Measurements from ENCODE around the gene ABHD16B. TPM values are rescaled to one million over a fixed set of nuclear protein-coding genes. Genes with fewer than 3 reads are reported as not detected.

Gene ABHD16B
- total RNA-seq (2022) (0.24 TPM in 1 of 2 replicates, not detected in the other), Bru-seq, nascent RNA (not detected), BruChase-seq, experiment 1, labeled RNA remaining after a 6-hour chase (not detected), BruChase-seq, experiment 2, labeled RNA remaining after a 2-hour chase (not detected)
- long read RNA-seq, result 0 reads

DNA sequence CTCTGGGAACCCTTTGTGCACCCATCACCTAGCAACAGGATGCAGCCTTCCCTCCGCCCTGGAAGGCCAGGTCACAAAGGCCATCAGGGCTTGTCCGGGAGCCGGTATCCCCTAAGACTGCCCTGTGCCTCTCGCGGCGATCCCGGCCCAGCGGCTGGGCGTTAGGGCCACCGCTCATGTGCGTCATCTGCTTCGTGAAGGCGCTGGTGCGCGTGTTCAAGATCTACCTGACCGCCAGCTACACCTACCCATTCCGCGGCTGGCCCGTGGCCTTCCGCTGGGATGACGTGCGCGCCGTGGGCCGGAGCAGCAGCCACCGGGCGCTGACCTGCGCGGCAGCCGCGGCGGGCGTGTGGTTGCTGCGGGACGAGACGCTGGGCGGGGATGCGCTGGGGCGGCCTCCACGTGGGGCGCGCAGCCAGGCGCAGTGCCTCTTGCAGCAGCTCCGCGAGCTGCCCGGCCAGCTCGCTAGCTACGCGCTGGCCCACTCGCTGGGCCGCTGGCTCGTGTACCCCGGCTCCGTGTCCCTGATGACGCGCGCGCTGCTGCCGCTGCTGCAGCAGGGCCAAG is at the start of gene ABHD16B:
ABHD16B (plus strand) TSS at position 134 of the 570 bp plus-strand sequence; CDS start at position 177, 43 bp downstream.
- H3K27ac Mint-ChIP-seq (ENCODE audit: unreplicated experiment), result peak within 1 kb of the TSS; percentile 29
- no TSS peak for BruUV-seq (replicated peaks)
- H3K27me3 Mint-ChIP-seq (ENCODE audit: unreplicated experiment), result peaks cover 24% of the 10 kb centered on the region
- CTCF ChIA-PET, result no interaction called here
- TF ChIP-seq, protein P1, sequence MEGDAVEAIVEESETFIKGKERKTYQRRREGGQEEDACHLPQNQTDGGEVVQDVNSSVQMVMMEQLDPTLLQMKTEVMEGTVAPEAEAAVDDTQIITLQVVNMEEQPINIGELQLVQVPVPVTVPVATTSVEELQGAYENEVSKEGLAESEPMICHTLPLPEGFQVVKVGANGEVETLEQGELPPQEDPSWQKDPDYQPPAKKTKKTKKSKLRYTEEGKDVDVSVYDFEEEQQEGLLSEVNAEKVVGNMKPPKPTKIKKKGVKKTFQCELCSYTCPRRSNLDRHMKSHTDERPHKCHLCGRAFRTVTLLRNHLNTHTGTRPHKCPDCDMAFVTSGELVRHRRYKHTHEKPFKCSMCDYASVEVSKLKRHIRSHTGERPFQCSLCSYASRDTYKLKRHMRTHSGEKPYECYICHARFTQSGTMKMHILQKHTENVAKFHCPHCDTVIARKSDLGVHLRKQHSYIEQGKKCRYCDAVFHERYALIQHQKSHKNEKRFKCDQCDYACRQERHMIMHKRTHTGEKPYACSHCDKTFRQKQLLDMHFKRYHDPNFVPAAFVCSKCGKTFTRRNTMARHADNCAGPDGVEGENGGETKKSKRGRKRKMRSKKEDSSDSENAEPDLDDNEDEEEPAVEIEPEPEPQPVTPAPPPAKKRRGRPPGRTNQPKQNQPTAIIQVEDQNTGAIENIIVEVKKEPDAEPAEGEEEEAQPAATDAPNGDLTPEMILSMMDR (IDR thresholded peaks at IDR 0.05; ENCODE audit: unreplicated experiment), result no peak
- no peak within 1 kb of the TSS for H3K4me3 Mint-ChIP-seq (ENCODE audit: low read depth, unreplicated experiment)
- DNase-seq, result no peak
- H3K4me1 Mint-ChIP-seq (ENCODE audit: low read depth, unreplicated experiment), result peaks cover 46% of the 10 kb centered on the region
- no peaks in the 10 kb centered on the region for H3K9me3 Mint-ChIP-seq (ENCODE audit: low read depth, unreplicated experiment)
- H3K36me3 Mint-ChIP-seq (ENCODE audit: insufficient read depth, unreplicated experiment), result peaks cover 92% of the 10 kb centered on the region
- intact Hi-C loops (cut with micrococcal nuclease; ENCODE audit: unreplicated experiment), result loop anchor here (10.0 kb wide), 1 partner anchor 147 kb away; no protein-coding TSS in a partner anchor

DNA sequence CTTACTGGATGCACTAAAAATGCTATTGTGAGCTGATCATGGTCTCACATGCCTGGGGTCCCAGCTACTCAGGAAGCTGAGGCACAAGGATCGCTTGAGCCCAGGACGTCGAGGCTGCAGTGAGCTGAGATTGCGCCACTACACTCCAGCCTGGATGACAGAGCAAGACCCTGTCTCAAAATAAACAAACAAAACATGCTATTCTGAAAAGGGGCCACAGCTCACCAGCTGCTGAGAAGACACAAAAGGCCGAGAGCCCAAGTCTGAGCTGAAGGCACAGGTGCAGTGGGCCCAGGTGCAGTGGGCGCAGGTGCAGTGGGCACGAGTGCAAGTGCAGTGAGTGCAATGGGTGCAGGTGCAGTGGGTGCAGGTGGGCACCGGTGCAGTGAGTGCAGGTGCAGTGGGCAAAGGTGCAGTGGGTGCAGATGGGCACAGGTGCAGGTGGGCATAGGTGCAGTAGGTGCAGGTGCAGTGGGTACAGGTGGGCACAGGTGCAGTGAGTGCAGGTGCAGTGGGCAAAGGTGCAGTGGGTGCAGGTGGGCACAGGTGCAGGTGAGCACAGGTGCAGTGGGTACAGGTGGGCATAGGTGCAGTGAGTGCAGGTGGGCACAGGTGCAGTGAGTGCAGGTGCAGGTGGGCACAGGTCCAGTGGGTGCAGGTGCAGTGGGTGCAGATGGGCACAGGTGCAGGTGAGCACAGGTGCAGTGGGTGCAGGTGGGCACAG is 46.2 kb upstream of the ABHD16B start:
- no peak overlapping the region for H3K4me3 Mint-ChIP-seq (ENCODE audit: low read depth, unreplicated experiment)
- H3K27me3 Mint-ChIP-seq (ENCODE audit: unreplicated experiment), result peaks cover 17% of the 10 kb centered on the region
- intact Hi-C loops (cut with micrococcal nuclease; ENCODE audit: unreplicated experiment), result no loop called here
- no peak for DNase-seq
- no peaks in the 10 kb centered on the region for H3K4me1 Mint-ChIP-seq (ENCODE audit: low read depth, unreplicated experiment)
- BruUV-seq (replicated peaks), result no TSS peak
- no peaks in the 10 kb centered on the region for H3K36me3 Mint-ChIP-seq (ENCODE audit: insufficient read depth, unreplicated experiment)
- TF ChIP-seq, protein P1 (IDR thresholded peaks at IDR 0.05; ENCODE audit: unreplicated experiment), result no peak
- CTCF ChIA-PET, result no interaction called here
- no peaks in the 10 kb centered on the region for H3K9me3 Mint-ChIP-seq (ENCODE audit: low read depth, unreplicated experiment)
- H3K27ac Mint-ChIP-seq (ENCODE audit: unreplicated experiment), result no peak overlapping the region

DNA sequence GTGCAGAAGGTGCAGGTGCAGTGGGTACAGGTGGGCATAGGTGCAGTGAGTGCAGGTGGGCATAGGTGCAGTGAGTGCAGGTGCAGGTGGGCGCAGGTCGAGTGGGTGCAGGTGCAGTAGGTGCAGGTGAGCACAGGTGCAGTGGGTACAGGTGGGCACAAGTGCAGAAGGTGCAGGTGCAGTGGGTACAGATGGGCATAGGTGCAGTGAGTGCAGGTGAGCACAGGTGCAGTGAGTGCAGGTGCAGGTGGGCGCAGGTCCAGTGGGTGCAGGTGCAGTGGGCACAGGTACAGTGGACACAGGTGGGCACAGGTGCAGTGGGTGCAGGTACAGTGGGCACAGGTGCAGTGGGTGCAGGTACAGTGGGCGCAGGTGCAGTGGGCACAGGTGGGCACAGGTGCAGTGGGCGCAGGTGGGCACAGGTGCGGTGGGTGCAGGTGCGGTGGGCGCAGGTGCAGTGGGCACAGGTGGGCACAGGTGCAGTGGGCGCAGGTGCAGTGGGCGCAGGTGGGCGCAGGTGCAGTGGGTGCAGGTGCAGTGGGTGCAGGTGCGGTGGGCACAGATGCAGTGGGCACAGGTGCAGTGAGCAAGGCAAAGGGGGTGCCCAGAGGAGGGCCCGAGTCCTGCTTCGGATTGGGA is 45.6 kb upstream of the ABHD16B start:
- intact Hi-C loops (cut with micrococcal nuclease; ENCODE audit: unreplicated experiment), result no loop called here
- CTCF ChIA-PET, result no interaction called here
- Mint-ChIP-seq H3K4me1 (ENCODE audit: low read depth, unreplicated experiment) (no peaks in the 10 kb centered on the region), H3K27ac (ENCODE audit: unreplicated experiment) (no peak overlapping the region), H3K27me3 (ENCODE audit: unreplicated experiment) (peaks cover 19% of the 10 kb centered on the region), H3K36me3 (ENCODE audit: insufficient read depth, unreplicated experiment) (no peaks in the 10 kb centered on the region), H3K9me3 (ENCODE audit: low read depth, unreplicated experiment) (no peaks in the 10 kb centered on the region), H3K4me3 (ENCODE audit: low read depth, unreplicated experiment) (no peak overlapping the region)
- DNase-seq, result no peak
- no TSS peak for BruUV-seq (replicated peaks)
- TF ChIP-seq, protein P1 (IDR thresholded peaks at IDR 0.05; ENCODE audit: unreplicated experiment), result no peak

DNA sequence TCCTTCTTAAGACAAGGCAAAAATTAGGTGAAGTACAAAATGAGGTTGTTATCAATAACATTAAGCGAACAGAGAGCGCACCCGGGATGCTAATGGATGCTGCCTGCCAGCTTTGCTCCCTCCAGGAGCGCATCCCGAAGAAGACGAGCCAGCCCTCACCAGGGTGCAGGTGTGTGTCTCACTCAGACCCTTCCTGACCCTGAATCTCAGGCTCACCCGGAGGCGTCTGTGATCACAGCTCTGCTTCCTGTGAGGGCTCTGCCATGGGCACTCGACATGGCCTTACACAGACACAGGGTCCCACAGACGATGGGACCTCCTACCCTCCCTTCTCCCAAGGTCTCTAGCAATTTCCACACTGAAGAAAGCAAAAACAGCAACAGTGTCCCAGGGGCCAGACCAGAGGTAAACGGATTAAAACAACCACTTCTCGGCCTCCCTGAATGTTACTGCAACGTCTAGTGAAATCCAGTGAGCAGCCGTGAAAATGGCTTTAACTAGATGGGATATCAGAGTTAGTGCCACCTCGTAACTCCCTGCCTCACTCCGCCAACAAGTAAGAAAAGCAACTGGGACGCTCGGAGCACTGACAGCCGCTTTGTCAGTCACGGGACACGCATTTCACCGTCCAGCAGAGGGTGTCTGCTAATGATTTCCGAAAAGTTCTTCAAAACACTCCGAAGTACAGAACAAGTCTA is 41.9 kb upstream of the ABHD16B start:
- Mint-ChIP-seq H3K9me3 (ENCODE audit: low read depth, unreplicated experiment) (no peaks in the 10 kb centered on the region), H3K36me3 (ENCODE audit: insufficient read depth, unreplicated experiment) (no peaks in the 10 kb centered on the region), H3K4me3 (ENCODE audit: low read depth, unreplicated experiment) (no peak overlapping the region), H3K27me3 (ENCODE audit: unreplicated experiment) (peaks cover 48% of the 10 kb centered on the region), H3K4me1 (ENCODE audit: low read depth, unreplicated experiment) (no peaks in the 10 kb centered on the region), H3K27ac (ENCODE audit: unreplicated experiment) (no peak overlapping the region)
- TF ChIP-seq, protein P1 (IDR thresholded peaks at IDR 0.05; ENCODE audit: unreplicated experiment), result no peak
- BruUV-seq (replicated peaks), result no TSS peak
- CTCF ChIA-PET, result no interaction called here
- no peak for DNase-seq
- intact Hi-C loops (cut with micrococcal nuclease; ENCODE audit: unreplicated experiment), result no loop called here

Measured in Calu3 (cell line).